GM21515 (cell line): ENCODE measurements around the gene HIC1.
"Not testable (repeated sequence)": the region's sequence is repeated elsewhere in the genome, so short reads cannot be mapped to it uniquely, and the experiment has no call there.

ENCODE experiments used
- ATAC-seq: cut with Tn5 transposase; IDR thresholded peaks from one replicate; pipeline ENCODE4 v1.9.1; 2021; ENCODE audit not compliant: unreplicated experiment

HIC1 gene, protein sequence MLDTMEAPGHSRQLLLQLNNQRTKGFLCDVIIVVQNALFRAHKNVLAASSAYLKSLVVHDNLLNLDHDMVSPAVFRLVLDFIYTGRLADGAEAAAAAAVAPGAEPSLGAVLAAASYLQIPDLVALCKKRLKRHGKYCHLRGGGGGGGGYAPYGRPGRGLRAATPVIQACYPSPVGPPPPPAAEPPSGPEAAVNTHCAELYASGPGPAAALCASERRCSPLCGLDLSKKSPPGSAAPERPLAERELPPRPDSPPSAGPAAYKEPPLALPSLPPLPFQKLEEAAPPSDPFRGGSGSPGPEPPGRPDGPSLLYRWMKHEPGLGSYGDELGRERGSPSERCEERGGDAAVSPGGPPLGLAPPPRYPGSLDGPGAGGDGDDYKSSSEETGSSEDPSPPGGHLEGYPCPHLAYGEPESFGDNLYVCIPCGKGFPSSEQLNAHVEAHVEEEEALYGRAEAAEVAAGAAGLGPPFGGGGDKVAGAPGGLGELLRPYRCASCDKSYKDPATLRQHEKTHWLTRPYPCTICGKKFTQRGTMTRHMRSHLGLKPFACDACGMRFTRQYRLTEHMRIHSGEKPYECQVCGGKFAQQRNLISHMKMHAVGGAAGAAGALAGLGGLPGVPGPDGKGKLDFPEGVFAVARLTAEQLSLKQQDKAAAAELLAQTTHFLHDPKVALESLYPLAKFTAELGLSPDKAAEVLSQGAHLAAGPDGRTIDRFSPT

DNA sequence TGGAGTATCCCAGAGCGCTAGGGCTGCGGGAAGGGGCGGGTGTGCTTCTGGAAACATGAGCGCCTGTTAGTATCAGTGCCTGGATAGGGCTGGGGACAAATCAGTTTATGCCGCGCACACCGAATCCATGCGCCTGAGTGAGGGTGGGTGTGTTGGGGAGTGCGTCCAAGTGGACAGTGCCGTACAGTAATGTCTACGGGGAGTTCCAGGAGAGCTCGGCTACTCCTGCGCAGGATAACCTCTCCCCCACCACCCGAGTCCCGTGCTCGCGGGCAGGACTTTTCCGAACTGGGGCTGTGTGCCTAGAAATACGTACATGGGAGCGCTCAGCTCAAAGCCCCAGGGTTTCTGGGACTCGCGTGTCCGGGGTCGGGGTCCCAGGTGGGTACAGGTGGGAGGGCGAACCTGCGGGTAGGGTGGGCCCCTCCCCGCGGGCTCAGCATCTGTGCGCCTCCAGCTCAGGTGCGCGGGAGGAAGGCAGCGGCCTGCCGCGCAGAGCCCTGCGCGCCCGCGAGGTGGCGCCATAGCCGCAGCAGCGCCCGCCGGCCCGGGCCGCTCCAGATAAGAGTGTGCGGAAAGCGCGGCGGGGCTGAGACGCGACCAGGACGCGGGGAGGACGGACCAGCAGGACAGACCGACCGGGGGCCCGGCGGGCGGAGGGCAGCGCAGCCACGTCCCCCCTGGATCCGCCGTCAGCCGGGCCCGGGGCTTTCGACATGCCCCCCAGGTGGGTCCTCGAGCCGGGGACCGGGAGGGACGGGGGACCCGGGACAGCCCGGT lies at the start of gene HIC1:
HIC1 (plus strand) TSS at position 592 of the 780 bp plus-strand sequence. CDS start 1,588 bp downstream, outside the sequence.
- ATAC-seq = no peak

DNA sequence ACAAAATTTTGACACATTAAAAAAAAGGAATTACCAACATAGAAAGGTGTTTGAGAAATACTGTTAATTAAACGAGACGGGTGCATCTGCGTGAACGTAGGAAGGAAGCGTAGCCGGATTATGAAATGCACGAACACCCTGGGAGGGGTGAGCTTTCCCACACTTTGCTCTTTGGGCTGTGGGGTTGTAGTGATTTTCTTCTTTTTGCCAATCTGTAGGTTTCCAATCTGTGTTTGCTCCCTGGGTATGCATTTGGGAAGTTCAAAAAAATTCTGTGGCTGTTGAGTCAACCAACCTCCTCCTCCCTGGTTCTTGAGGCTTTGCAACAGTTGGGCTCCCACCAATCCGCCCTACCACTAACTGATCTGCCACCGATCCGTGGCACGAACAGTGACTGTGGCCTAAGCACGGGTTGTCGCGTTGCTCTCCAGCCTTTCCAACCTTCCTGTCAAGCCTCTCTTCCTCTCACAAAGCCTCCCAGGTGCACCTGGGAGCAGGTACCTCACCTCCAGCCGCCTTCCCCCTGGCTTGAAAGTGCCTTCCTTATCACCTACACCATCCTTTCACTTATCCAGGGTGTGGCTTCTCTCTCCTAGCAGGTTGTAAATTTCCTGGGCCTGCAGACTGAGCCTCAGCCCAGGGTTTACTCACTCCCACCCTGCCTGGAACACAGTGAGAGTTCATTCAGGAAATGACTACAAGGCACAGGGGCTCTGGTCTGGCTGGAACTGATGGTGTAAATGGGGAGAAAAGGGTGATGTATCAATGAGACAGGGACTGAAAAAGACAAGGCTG lies 46.4 kb upstream of the HIC1 start:
- ATAC-seq = no peak

DNA sequence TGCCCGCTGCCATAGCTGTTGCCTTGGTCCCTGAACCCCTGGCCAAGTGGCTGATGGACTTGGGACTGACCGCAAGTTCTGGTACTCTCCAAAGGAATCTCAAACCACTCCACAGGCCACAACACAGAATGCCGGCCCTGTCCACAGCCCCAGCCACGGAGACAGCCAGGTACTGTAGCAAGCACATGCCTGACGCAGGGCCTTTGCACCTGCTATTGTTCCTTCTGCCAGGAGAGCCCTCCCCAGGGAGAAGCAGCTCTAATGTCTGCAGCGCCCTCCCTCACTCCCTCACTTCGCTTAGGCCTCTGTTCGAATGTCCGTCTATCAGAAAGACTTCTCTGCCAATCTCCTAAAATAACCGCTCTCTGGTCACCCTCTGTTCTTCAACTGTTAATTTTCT lies 45.2 kb upstream of the HIC1 start:
- ATAC-seq = no peak

DNA sequence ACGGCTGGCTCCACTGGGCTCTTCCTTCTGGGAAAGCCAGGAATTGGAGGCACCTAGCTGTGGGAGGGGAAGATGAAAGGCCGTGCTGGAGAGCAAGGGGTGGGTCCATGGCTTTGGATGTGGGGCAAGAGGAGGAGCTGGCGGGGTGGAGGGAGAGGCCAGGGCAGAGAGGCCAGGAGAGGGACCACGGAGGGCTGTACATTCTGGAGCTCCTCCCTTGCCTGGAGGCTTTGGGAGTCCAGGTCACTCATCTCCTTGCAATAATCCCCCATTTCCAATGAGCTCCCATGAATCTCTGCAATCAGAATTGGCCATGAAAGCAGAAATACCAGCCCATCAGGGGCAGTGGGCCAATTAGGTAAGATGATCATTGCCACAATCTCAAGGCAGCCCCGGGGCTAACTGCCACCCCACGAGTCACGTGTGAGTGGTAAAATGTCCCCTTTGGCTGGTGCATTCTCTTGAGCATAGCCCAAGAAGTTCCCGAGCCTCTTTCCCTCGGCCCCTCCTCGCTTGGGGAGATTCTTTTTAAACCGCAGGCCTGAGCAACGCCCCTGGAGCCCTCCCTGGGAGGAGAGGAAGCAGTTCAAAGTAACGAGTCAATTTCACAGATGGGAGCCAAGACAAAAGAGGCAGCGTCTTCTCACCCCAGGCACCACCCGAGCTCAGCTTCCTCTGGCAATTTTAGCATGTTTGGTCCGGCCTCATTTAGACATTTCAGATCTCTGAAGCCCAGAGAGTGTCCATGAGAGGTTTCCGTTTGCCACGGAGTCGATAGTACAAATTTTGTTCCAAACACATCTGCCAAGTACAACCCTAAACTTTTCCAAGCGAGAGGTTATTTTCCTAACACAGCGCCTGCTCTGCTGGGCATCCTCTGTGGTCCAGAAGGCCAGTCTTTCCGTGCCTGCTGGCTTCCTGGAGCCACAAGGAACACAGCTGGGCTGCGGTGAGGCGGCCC lies 43.2 kb upstream of the HIC1 start:
- ATAC-seq = no peak

DNA sequence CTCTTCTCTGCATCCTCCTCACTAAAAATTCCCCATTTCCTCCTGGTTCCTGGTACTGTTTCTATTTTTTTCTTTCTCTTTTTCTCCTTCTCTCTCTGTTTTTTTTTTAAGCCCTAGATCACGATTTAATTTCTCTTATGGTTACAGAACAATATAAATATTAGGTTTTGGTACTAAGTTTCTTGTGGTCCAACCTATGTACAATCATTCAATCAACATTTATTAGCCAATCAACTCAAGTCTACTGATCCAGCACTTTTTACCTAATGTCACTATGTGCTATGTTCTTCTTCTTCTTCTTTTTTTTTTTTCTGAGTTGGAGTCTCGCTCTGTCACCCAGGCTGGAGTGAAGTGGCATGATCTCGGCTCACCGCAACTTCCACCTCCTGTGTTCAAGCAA lies 42.4 kb upstream of the HIC1 start:
- no peak for ATAC-seq

DNA sequence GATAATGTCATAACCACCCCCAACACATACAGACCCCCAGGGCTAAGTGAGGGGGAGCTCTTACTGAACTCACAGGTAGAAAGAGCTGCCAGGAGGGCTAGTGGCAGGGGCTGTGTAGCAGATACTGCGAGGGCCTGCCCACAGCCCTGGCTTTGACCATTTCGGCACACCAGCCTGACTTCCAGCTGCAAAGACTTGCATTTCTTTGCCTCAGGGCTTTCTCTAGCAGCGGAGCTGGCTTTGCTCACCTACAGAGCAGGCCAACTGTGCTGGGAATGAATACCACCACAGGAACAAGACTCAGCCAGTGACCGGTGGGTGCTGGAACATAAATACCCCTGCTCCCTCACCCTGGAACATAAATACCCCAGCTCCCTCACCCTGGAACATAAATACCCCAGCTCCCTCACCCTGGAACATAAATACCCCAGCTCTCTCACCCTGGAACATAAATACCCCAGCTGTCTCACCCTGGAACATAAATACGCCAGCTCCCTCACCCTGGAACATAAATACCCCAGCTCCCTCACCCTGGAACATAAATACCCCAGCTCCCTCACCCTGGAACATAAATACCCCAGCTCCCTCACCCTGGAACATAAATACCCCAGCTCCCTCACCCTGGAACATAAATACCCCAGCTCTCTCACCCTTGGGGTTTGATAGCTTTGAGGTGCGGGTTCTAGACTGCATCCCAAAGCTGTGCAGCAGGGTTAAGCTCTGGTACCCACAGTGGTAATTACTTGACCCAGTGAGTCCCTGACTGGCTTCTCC lies 41.5 kb upstream of the HIC1 start:
- not testable (repeated sequence) for ATAC-seq

DNA sequence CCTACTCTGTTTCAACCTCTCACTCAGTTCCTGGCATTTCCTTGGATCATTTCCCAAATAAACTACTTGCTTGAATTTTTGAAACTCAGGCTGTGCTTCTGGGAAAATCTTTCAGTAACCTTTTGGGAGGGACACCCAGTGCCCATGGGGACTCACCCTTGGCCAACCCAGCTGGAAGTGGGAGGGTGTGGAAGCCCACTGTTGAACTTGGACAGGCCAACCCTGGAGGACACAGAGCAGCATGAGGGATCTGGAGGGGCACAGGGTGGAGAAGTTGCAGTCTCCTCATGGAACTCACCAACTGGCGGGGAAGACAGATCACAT lies 40.9 kb upstream of the HIC1 start:
- no peak for ATAC-seq

DNA sequence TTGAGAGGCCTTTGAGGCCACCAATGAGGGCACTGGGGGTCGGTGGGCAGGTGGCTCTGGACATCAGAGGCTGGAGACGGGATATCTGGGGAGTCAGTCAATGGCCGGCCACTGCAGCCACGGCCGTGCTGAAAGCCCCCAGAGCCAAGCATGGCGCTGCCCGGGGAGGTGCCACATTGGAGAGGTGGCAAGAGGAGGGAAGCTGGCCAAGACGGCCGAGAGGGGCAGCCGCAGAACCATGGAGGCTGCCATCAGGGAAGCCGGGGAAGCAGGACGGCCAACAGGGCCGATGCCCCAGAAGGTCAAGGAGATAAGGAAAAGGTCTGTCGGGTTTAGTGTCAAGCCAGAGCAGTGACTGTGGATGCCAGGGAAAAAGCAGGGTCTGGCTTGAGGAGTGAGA lies 39.6 kb upstream of the HIC1 start:
- no peak for ATAC-seq

DNA sequence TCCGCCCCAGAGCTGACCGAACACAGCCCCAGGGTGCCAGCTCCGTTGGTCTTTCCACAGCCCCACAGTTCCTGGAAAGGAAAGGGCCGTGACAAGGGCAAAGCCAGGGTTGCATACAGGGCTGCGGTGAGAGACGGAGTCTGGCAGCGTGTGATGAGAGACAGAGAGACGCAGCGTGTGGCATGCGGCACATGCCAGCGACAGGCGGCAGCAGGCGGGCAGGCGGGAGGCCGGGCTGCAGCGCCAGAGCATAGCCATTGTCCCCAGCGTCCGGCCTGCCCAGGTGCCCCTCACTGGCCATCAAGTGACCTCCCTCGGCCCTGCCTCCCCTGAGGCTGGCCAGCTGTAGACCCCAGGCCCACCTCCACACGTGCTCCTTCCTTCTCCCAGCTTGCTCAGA lies 38.4 kb upstream of the HIC1 start:
- no peak for ATAC-seq

DNA sequence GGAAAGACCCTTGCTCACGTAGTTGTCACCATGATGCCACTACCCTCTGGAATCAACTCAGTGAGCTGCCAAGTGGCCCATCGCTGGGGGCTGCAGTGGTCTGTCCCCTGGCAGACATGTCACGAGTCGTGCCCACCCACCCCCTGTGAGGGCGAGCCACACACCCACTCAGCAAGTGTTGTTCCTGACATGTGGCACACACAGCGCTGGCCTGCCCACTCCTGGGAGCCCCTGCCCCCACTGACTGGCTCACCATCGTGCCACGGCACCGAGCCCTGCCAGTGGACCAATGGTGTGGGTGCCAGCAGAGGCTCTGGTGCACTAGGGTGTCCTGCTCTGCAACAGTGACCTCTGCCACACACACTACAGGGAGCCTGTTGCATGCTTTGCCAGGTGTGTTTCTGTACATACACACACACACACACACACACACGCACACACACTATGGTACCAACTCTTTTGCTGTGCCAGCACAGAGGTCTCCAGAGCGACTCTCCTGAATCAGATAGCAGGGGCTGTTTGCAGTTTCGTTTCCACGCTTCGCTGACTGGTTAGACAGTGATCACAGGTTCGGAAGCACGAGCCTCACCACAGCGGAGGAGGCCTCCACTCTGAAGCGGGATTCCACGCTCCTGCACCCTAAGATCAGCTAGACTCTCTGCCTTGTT lies 37.5 kb upstream of the HIC1 start:
- no peak for ATAC-seq

DNA sequence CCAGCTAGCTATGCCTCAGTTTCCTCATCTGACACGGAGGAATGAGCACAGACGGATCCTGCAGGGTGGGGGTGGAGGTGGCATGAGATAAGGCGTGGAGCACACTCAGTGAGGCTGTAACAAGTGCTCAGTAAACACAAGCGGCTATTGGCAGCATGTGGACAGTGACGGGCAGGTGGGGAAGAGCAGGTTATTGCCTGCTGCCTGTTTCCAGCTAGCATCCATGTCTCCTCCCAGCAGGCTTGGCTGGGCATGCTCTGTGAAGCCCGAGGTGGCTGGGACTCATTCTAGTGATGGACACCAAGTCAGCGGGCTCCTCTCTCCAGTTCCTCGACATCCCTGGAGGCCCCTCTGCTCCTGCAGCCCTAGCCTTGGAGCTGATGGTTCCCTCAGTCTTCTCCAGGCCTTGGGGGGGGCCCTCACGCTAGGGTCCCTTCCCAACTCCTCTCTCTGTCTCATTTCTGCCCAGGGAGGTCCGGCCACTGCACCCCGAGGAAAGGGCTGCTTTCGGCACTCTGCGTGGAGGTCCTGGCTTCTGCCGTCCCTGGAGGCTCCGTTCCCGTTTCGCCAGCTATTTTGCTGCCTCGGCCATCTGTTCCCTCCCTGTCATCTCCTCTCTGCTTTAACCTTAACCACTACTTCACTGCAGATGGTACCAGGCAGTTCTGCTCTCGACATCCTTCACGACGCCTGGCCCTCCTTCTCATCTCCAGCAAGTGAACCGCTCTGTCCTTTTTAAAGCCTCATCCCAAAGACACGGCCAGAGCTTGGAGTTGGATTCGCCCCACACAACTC lies 36.0 kb upstream of the HIC1 start:
- ATAC-seq = no peak

DNA sequence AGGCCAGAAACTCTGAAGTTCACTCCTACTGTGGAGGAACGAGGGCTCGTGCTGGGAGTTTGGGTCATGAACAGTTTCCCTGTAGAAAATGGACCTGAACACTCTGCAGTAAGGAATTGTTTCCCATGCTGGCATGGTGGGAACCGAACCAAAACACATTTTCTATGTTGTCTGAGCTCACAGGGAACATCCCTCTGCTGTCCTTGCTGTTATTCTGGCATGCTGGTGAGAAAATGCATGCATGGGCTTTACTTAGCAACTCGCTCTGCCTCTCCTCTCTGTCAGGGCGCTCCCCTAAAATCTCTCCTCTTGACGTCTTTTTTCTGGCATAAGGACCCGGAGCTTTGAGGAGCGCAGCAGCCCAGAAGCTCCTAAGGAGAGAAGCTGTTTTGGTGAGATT lies 35.2 kb upstream of the HIC1 start:
- ATAC-seq = no peak

DNA sequence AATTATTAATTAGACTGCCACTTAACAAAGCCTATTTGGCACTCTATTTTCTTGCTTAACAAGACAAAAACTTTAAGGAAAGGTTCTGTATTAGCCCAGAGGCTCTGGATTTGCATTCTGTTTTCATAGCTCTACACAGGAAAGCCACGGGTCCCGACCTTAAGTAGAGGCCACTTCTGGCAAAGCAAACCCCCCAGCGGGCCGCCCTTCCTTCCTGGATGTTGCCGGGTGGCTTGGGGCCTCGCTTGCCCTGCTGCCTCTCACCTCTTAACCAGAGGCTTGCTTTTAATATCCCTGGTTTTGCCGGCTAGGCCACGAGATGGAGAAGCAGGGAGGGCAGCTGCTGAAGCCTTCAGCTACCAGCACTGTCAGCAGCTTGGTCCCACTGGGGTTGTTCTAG lies 34.2 kb upstream of the HIC1 start:
- ATAC-seq = no peak

DNA sequence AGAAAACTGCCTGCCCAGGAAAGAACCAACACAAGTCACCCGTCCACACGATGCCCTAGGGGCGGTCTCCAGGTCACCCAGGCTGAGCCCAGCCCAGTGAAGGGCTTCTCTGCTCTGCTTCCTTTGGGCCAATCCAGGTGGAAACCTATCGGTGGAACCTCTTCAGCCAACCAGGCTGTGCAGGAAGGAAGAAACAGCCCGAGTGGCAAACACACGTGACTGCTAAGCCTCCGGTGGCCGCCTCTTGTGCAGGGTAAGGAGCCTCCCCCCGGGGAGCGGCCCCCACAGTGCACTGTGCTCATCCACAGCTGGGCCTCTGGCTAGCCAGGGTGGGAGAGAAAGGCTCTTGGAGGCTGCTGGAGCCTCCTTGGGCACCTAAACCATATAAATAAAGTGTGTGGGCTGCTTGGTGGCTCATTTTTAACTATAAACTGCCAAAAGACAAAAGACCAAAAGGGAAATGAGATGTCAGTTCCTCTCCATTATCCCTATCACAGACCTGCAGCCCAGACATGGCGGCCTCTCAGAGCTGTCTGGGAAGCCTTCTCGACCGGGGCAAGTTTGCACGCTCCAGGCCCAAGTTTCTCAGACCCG lies 32.2 kb upstream of the HIC1 start:
- no peak for ATAC-seq

DNA sequence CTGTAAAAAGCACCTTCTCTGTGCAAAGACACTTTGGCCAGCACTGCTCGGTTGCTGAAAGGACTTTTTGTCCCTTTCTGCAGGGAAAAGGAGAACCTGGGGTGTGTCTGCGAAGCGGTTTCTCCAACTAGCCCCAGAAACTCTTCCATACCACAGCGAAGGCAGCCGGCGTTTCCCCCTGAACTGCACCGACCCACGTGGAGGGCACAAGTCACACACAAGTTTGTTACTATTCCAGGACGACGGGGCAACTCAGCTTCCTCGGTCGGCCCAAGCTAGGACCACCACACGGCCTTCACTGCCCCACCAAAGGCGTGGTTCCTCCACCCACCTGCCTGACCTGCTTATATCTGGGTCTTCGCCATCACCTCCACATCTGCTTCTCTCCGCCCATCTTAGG lies 31.6 kb upstream of the HIC1 start:
- no peak for ATAC-seq

DNA sequence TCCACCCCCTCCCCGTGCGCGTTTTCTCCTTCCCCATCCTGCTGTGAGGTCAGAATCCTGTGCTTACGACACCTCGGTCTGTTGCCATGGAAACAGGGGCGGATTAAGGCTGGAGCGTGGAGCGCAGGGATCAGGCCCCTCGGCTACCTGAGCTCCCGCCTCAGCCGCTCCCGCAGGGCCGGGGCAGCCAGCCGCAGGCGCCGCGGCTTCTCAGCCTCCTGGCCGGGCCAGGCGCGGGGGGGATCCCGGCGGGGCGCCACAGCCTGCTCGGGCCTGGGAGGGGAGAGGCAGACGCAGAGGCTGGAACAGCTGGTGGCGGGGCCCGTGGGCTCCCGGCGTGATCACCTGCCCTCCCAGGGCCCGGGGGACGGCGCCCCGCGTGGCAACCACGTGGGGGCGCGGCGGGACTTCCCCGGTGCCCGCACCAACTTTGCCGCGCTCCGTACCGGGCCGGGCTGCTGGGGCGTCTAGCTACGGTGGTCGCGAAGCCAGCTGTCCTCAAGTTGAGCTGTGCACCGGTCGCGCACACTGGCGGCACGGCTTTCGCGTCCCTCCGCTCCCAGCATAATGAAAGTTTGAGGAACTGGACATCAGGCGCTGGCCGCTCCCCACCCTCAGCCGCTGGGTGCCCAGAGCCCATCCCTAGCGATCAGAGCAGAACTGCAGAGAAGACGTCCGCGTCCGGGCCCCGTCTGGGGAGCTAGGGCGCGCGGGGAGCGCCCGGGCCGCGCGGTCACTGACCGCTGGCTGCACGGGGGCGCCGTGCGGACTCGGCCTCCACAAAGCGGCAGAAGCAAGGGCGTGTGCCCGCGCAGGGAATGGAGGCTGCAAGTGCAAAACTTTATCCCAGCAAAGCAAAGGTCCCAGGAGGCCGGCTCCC lies 31.0 kb upstream of the HIC1 start:
- no peak for ATAC-seq
